Tongue (tissue), 2 donors: Measurements from ENCODE around the gene MCEE. TPM values are rescaled to one million over a fixed set of nuclear protein-coding genes. Genes with fewer than 3 reads are reported as not detected.

Experiments used
- DNase-seq: peaks from one replicate; pipeline ENCODE4 v3.0.0-alpha.2; 2015
- total RNA-seq: library from RNA; depleted of rRNA; stranded (reverse); fragments of >200 nt; gene quantifications from one replicate; pipeline ENCODE4 v1.2.3, GENCODE V29; 2014

The MCEE gene
- total RNA-seq, 1 donor from 2014 or later, result 39.8 TPM

DNA sequence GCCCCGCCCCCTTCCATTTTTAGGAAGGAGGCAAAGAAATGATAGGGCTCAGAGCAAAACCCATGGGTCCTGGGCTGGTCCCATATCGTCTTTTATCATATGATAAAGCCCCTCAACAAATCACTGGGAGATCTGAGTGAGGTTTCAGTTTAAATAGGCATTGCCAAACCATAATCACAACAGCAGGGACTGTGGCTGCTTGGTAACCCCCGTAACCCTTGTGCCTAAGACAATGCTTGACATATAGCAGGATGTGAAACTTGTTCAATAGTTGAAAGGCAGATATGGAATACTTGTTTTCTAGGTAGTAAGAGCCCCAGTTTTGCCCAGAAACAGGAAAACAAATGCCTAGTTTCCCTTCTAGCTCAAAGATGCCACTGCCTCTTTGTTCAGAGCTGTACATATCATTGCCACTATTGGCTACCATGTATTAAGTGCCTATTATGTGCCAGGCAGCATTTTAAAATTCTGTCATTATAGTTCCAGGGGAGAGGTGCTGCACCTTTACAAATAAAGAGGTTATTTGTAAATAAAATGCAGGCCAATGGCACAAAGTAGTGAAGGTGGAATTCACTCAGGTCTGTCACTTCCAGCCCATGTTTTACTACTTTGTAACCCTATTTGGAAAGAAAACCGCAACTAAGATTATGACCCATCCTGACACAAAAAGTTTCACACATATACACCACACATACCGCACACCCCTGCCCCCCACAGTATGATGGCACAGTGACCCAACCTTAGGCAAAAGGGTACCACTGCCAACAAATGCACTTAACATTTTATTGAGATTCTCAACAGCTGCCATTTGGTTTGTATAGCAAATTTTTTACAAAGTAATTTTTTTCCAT is 47.4 kb downstream of the MCEE start:
- DNase-seq, result no peak

DNA sequence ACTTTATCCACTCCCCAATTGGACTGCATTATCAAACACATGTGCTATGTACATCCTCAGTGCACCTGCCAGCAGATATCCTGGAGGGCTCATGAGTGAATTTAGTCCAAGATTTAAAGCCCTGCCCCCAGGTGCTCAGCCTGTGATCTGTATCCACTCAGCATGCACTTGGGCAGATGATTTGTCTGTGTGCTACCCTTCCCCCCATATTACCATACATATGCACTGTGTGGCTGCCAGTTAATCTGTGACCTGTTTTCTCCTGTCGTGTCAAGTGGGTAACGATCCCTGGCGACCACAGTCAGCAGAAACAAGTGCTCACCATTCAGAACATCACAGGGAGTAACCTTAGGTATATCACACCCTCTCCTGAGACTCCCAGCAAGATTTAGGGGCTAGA is 51.4 kb downstream of the MCEE start:
- no peak for DNase-seq

DNA sequence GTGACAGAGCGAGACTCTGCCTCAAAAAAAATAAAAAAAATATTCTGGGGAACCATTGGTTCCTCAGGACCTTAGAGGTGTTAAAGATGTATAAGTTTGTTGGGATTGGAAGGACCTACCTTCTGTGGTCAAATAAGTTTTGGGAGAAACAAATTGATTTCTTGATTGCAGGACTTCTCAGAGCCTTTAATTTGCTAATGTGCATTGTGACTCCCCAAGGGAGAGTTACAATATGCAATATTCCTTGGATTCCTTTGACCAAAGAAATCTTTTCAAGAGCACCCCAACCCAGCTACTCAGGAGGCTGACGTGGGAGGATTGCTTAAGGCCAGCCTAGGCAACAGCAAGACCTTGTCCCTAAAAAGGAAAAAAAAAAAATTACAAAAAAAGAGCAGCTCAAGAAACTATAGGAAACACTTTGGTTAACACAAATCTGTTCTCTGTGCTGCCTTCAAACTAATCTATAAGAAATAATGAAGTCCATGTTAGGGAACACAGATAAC is 55.1 kb downstream of the MCEE start:
- no peak for DNase-seq

DNA sequence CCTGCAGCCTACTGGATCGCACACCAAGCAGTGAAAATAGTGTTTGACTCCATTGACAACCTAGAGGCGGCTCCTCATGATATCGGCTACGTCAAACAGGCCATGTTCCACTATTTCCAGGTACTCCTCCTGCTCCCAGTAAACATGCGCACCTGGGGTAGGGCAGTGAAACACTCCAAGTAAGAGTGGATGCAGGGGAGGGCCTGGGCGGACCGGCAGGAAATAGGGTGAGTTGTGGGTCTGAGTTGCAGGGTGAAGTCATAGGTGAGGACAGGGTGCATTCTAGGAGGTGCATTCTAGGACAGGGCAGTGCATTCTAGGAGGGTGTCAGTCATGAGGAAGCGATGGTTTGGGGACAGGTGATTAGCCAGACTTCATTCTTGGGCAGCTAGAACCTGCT is 56.6 kb downstream of the MCEE start:
- DNase-seq, result no peak

DNA sequence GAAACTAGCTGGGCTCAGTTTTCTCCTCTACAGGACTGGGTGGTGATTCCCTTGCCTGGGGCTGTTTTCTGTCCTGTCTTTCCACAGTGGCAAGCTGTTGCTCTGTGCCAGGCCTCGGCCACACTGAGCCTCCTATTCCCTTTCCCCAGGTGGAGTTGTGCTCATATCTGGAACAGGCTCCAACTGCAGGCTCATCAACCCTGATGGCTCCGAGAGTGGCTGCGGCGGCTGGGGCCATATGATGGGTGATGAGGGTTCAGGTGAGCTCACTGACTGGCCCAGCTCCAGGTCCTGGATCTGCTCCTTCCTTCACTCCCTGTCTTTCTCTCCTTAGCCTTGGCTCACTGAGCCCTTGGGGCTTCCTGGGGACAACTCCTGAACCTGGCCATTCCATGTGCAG is 57.5 kb downstream of the MCEE start:
- DNase-seq, result no peak

DNA sequence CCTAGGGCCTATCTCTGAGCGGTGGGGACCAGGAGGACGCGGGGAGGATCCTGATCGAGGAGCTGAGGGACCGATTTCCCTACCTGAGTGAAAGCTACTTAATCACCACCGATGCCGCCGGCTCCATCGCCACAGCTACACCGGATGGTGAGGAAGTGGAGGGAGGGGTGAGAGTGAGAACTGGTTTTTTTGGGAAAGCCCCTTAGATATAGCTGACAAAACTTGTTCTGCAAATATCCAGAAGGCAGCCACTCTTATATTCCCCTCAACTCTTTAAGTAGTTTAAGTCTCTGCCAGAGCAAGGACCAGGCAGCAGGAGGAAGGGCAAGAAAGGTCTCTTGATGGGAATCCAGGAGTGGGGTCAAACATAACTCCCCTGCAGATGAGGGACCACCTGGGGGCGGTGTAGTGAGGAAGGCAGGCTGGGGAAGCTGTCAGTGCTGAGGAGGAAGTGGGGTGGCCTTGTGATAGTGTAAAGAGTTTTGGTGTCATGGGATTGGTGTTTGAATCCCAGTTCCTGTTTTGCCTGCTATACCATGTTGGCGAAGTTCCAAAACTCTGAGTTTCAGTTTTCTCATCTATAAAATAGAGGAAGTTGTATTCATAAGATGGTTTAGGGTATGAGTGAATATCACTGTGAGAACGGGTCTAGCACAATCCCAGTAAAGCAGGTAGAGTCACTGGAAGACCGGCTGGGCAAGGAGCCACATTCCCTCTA is 58.2 kb downstream of the MCEE start:
- DNase-seq, result peak; percentile 60

DNA sequence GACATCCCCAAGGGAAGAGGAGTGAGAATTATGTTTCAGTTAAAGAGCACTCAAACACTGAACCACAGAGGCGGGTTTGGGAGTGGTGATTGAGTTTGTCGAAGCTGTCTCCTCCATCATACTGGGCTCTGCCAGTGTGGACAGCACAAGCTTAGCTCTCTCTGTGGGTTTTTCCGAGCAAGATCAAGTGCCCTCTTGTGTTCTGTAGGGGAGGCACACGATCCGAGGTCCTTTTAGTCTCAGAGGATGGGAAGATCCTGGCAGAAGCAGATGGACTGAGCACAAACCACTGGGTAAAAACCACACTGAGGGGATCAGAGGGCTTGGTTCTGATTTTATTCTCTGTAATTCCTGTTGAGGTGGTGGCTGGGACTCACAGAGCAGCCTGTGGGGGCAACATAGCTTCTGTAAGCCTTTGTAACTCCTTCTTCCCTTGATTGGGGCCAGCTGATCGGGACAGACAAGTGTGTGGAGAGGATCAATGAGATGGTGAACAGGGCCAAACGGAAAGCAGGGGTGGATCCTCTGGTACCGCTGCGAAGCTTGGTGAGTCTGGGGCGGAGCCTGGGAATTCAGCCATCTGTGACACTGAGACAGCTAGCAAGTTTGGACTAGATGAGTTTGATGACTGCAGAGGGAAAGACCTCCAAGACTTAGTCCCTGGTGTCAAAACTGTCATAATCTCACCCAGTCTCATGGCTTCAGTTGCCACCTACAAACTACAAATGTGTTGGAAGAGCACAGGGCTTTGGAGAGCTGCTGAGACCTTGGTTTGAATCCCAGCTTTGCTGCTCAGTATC is 59.5 kb downstream of the MCEE start:
- no peak for DNase-seq

DNA sequence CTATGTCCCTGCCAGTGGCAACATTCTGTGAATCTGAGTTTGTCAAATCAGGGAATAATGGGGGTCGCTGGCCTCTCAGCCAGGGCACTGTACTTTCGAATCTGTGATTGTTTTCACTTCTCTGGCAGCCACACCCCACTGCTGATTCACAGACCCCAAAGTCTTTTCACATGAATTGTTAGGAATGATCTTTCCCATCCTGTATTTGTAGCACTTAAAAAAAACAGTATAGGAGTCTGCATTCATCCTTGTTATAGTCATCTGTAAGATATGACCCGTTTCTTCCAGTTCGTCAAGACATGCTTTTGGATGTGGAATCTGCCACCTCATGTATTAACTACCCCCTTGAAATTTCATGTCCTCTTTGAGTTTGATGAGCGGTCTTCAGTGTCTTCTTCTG is 60.7 kb downstream of the MCEE start:
- no peak for DNase-seq

DNA sequence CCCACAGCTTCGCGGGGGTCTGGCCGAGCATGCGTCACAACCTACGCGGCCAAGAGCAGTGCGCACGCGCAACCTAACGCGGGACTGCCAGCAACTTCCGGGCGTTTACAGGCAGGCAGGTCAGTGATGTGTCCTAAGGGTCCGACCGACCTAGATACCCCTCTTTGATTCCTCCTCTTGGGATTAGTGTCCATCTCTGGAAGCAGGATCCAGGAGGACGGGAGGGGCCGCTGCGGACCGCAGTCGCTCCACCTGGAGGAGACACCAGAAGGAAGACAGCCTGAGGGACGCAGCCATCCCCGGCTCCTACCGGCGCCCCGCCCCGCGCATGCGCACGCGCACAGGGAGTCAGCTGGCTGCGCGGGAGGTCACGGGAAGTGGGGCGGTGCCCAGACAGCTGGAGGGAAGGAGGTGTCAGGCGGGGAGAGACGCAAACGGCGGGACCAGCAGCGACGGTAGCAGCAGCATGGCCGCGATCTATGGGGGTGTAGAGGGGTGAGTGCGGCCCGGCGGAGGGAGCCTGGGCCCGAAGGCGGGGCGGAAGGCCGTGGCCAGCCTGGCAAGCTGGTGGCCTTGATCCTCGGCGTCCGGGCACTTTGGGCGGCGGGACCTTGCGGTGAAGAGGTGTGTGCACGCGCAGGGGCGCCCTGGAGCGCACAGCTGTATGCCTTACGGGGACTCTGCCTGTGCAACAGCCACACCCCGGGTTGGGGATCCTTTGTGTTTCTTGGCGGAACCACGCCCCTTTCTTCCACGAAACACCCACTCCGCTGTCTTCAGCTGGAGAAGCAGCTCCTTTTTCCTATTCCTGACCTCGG is 61.6 kb downstream of the MCEE start, which contains the start of gene NAGK:
NAGK (plus strand) TSS at position 431 of the 818 bp plus-strand sequence; CDS start at position 467, 36 bp downstream.
- peak; percentile 99 for DNase-seq

DNA sequence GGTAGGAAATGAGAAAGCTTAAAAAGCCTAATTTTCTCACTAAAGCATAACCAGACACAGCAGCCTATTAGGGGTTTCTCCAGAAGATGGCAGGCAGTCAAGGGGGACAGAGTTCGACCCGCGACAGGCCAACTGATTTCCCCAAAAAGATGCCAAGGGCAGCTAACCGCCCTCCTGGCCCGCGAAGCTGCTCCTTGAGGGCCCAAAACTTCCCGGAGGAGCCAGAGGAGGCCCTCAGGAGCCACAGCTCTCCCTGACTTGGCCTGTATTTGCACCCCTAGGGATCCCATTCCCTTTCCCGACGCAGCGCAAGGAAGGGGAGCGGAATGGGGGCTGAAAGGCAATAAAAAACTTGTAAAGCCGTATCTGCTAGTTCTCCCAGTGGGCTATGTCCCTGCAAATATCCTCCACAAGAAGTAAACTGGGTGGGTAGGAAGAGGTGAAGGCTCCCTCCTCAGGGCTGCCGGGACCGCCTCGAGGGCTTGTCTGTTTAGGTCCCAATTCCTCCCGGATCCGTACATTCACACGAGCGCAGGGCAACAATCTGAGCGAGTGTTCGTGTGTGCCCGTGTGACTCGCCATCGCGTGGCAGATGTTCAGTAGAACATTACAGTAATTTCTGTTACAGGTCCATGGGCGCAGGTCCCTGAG is 62.3 kb downstream of the MCEE start:
- DNase-seq, result peak; percentile 35

DNA sequence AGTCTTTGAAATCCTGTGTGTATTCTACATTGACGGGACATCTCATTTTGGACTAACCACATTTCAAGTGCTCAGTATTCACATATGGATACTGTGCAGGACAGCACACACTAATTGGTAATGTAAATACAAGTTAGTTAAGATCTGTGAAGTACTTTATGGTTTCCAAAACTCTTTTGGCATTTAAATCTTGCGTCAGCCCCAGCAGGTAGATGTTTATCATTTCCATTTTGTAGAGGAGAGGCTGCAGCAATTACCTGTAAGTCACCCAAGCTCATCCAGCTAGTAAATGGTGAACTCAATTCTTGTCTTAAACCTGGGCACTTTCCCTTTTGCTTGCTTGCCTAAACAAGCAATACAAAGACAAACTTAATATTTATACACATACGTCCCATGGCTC is 63.2 kb downstream of the MCEE start:
- DNase-seq, result no peak

DNA sequence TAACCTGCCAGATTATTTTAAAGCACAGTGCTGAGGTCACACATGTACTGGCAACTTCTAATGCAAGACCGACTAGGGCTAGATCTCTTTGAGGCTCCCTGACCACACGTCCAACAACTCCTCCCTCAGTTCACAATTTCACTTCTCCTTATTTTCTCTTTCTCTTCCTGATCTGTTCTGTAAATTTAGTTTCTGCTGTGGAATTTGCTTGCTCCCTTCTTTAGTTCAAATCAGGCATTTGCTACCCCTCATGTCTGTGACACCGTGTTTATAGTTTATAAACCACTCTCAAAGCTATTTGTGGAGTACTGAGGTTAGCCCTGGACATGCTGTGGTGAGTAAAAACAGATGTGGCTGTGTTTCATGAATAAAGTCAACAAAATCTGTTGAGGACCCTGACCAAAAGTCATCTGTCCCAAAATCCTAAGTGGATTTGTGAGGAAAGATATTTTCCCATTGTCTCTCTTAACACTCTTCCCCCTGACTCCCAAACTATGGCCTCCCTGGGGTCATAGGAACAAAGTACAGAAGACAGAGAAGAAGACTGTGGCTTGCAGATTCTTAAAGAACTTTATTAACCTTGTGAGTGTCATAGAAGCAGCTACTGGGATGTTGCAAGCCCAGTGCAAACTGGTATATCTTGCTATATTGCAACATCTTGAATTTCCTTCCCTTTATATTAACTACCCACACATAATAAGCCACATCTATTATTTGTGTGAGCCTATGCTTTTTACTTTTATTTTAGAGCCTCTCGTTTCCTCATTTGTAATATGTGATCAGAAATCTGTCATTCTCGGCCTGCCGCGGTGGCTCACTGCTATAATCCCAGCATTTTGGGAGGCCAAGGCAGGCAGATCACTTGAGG is 65.0 kb downstream of the MCEE start:
- no peak for DNase-seq

DNA sequence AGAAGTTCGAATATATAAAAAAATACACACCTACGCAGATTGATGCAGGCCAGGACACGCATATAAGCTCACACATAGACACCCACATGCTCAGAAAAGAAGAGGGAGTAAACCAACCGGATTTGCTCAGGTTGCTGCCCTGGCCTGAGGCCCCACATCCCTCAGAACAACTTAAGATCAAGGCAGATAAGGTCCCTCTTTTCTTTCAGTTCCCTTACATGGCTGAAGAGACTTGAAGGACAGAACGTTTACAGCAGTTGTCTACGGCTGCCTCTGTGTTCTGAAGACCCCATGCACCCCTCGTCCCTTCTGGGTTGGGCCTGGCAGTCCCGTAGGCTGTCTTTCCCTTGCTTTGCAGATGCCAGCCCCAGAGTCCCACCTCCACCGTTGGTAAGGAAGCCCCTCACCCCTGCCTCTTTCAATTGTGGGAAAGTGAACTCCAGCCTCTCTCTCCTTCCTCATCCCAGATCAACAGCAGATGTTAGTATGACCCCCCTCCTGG is 65.9 kb downstream of the MCEE start:
- DNase-seq, result peak; percentile 57

DNA sequence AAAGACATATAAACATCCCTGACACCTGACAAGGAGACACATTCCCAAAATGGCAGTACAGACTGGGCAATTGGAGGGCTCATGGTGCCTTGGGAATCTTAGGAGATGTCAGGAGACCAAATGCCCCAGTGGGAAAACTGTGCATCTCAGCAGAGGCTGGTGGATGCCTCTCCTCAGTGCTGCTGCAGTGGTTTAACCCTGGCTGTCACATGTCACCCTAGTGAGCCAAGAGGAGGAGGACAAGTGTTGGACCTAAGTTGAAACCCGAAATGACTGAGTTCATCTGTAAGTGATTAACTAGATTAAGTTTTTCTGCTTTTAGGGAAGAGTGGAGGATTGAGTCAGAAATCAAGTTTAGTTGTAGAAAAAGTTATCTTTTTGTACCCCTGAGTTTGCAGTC is 66.8 kb downstream of the MCEE start:
- DNase-seq, result no peak

DNA sequence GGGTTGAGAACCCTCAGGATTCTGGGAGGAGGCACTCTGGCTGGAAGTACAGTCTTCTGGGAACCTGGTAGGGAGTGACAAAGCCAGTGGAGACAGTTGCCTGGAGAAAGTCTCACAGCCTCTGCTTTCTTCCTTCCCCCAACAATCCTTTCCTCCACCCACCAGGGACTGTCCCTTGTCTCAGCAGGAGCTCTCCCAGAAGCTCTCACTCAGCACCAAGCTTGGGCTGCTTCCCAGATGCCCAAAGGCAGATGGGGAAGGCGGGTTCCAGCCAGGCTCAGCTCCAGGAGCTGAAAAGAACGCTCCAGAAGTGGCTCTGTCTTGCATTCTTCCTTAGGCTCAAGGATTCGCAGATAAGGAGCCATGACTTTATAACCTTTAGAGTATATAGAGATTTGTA is 69.2 kb downstream of the MCEE start:
- DNase-seq, result no peak

DNA sequence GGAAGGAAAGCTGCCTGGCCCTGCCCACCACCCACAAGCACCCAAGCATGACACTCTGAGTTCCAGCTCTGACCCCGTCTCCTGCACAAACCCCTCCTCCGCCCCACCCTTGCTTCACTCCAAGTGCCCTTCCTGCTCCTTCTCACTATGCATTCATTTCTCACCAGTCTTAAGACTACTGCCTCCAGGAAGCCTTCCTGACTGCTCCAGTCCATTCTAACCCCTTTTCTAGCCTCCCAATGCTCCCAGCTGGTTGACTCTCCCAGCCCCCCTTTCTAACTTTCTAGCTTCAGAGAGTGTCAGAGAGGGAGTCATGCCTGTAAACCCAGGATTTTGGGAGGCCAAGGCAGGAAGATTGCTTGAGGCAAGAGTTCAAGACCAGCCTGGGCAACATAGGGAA is 69.8 kb downstream of the MCEE start:
- DNase-seq, result no peak
